Breast epithelium (tissue), 3 donors: ENCODE results near the gene SHTN1.

ENCODE experiments used
- CTCF ChIP-seq, 3 donors: fragments of 450-650 bp; IDR thresholded peaks; one replicate each; pipeline ENCODE4 v1.5.1; 2016 to 2017; ENCODE audit warnings: antibody characterized with exemption in 3 of 3, mild to moderate bottlenecking in 3 of 3, moderate library complexity in 3 of 3
- POLR2A ChIP-seq: fragments of 450-650 bp; IDR thresholded peaks from one replicate; pipeline ENCODE4 v1.6.1; 2016; ENCODE audit warnings: antibody characterized with exemption, mild to moderate bottlenecking, moderate library complexity

GRCh38 chr10:116947841-116948529 is 57.0 kb downstream of the SHTN1 start:
- TF ChIP-seq CTCF (IDR thresholded peaks at IDR 0.05) = no peak
- no peak for TF ChIP-seq POLR2A
